HG02588 (cell line): Measurements from ENCODE around the gene NACA2.
"Not testable (repeated sequence)": the region's sequence is repeated elsewhere in the genome, so short reads cannot be mapped to it uniquely, and the experiment has no call there.

Source experiments
- ATAC-seq: cut with Tn5 transposase; IDR thresholded peaks from one replicate; pipeline ENCODE4 v1.9.1; 2021; ENCODE audit warnings: mild to moderate bottlenecking, moderate library complexity; ENCODE audit not compliant: unreplicated experiment

NACA2 gene

DNA sequence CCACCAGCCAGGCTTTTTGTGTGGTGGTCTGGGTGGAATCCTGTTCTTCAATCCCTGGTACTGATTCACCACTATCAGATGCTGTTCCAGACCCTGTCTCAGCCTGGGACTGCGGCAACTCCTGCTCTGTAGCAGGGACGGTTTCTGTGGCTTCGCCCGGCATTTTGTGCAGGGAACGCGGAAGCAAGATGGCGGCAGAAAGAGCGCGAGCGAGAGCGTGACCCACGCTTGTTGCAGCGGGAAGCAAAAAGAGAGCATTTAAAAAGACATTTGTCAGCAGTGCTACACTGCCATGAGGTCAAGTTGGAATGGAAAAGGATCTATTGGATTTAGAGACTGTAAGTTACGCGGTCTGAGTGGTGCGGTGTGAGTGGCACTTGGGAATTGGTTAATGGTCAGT is at the start of gene NACA2:
NACA2 (minus strand) TSS at position 202 of the 400 bp plus-strand sequence; CDS start at position 163, 39 bp downstream.
- no peak for ATAC-seq

- no peak for ATAC-seq
These were observed 48.8 kb upstream of the NACA2 start for GRCh38 chr17:61639818-61640217.

DNA sequence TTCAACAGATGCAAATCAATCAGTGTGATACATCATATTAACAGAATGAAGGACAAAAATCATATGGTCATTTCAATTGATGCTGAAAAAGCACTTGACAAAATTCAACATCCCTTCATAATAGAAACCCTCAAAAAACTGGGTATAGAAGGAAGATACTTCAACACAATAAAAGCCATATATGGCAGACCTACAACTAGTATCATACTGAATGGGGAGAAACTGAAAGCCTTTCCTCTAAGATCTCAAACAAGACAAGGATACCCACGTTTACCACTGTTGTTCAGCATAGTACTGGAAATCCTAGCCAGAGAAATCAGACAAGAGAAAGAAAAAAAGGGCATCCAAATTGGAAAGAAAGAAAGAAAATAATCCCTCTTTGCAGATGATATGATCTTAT is 47.1 kb upstream of the NACA2 start:
- ATAC-seq, result no peak

GRCh38 chr17:61635913-61636432 is 45.0 kb upstream of the NACA2 start:
- no peak for ATAC-seq

GRCh38 chr17:61634942-61635538 is 44.0 kb upstream of the NACA2 start:
- no peak for ATAC-seq

DNA sequence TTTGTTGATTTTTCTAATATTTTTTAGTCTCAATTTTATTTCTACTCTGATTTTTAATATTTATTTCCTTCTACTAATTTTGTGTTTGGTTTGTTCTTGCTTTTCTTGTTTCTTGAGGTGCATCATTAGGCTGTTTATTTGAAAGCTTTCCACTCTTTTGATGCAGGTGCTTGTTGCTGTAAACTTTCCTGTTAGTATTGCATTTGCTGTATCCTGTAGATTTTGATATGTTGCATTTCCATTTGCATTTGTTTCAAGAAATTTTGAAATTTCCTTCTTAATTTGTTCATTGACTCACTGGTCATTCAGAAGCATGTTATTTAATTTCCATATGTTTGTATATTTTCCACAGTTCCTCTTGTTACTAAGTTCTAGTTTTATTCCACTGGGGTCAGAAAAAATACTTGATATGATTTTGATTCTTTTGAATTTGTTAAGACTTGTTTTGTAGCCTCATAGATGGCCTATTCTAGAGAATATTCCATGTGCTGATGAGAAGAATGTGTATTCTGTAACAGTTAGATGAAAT is 43.1 kb upstream of the NACA2 start:
- no peak for ATAC-seq

GRCh38 chr17:61632826-61633225 is 41.8 kb upstream of the NACA2 start:
- ATAC-seq, result no peak

GRCh38 chr17:61631800-61632199 is 40.8 kb upstream of the NACA2 start:
- no peak for ATAC-seq

DNA sequence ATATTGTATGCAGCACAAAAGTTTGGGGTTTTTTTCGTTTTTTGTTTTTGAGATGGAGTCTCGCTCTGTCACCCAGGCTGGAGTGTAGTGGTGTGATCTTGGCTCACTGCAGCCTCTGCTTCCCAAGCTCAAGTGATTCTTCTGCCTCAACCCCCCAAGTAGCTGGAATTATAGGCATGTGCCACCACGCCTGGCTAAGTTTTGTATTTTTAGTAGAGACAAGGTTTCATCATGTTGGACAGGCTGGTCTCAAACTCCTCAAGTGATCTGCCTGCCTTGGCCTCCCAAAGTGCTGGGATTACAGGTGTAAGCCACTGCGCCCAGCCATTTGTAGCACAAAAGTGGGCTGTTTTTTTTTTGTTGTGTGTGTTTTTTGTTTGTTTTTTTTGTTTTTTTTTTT is 37.1 kb upstream of the NACA2 start:
- ATAC-seq, result not testable (repeated sequence)

- ATAC-seq, result no peak
These were observed 36.6 kb upstream of the NACA2 start for GRCh38 chr17:61627658-61628057.

DNA sequence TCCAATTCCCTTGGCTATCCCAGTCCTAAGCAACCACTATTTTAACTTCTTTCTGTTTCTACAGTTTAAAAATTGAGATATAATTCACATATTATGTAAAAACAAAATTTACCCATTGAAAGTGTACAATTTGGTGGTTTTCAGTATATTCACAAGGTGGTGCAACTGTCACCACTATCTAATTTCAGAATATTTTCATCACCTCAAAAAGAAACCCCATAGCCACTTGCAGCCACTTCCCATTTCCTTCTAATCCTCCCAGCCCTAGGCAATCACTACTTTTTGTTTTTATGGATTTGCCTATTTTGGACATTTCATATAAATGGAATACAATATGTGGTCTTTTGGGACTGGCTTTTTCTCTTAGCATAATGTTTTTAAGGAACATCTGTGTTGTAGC is 36.1 kb upstream of the NACA2 start:
- no peak for ATAC-seq

- no peak for ATAC-seq
These were observed 34.5 kb upstream of the NACA2 start for GRCh38 chr17:61625564-61625963.

DNA sequence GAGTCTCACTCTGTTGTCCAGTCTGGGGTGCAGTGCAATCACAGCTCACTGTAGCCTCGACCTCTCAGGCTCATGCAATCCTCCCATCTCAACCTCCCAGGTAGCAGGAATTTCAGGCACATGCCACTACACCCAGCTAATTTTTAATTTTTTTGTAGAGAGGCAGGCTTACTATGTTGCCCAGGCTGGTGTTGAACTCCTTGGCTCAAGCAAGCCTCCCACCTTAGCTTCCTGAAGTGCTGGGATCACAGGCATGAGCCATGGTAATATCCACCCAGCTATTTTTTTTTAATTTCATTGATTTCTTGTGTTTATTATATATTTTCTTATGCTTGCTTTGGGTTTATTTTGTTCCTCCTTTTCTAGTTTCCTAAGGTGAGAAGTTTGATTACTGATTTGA is 33.9 kb upstream of the NACA2 start:
- no peak for ATAC-seq

DNA sequence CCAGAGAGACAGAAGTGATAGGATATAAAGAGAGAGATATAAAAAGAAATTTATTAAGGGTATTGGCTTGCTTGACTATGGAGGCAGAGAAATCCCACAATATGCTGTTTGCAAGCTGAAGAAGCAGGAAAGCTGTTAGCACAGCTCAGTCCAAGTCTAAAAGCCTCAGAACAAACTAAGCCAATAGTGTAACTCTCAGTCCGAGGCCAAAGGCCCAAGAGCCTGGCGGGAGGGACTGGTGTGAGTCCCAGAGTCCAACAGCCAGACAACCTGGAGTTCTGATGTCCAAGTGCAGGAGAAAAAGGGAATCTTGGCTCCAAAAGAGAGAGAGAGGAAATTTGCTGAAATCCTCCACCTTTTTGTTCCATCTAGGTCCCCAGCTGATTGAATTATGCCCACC is 30.3 kb upstream of the NACA2 start:
- ATAC-seq, result no peak

DNA sequence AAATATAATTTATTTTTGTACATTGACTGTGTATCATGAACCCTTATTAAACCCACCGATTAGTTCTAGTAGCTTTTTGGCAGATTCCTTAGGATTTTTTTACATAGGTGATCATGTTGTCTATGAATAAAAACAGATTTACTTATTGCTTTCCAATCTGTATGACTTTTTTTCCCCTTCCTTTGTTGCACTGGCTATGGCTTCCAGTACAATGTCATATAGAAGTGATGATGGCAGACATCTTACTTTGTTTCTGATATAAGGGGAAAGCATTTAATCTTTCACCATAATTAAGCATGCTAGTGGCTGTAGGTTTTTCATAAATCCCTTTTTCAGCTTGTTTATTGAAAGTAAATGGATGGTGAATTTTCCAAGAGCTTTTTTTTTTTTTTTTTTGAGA is 28.9 kb upstream of the NACA2 start:
- no peak for ATAC-seq

GRCh38 chr17:61619493-61619892 is 28.5 kb upstream of the NACA2 start:
- ATAC-seq, result no peak

- no peak for ATAC-seq
These were observed 27.9 kb upstream of the NACA2 start for GRCh38 chr17:61618950-61619349.

GRCh38 chr17:61617330-61617729 is 26.3 kb upstream of the NACA2 start:
- no peak for ATAC-seq

GRCh38 chr17:61616783-61617182 is 25.8 kb upstream of the NACA2 start:
- ATAC-seq, result no peak

DNA sequence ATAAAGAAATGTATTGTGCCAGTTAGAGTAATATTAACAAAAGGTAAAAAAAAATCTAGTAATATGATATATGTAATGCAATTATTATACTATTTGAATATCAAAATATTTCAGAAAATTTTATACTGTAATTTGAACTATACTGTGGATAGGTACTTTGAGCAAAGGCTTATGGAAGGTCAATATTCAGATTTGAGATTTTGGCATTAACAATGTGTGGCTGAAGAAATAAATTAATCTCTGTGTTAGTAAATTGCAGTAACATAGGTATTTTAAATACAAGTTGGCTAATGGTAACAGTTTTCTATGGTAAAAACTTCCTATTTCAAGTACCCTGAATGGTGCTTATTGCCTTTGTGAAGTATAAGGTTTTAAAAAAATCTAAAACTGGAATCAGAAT is 23.2 kb upstream of the NACA2 start:
- no peak for ATAC-seq

- no peak for ATAC-seq
These were observed 20.3 kb upstream of the NACA2 start for GRCh38 chr17:61611323-61611722.

DNA sequence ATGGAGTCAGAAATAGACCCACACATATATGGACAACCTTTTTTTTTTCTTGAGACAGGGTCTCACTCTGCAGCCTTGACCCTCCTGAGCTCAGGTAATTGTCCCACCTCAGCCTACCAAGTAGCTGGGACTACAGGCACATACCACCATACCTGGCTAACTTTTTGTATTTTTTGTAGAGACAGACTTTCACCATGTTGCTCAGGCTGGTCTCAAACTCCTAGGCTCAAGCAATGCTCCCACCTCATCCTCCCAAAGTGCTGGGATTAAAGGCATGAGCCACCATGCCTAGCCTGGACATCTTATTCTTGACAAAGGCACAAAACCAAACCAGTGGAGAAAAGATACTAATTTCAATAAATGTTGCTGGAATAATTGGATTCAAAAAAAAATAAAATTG is 14.7 kb upstream of the NACA2 start:
- no peak for ATAC-seq

DNA sequence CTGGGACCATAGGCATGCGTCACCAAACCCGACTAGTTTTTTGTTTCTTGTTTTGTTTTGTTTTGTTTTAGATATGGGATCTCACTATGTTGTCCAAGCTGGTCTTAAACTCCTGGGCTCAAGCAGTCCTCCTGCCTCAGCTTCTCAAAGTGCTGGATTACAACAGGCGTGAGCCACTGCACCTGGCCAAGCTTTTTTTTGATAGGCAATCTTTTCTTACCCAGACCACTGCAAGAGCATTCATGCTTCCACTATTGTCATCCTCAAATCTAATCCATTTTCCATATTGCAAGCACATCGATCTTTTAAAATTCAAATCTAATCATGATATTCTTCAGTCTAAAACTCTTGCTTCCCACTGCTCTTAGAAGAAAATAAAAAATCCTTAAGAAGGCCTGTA is 10.3 kb upstream of the NACA2 start:
- no peak for ATAC-seq
